C4-2B (cell line): ENCODE results near the gene CFAP298.

Experiments
- H3K27ac ChIP-seq: fragments of 450-650 bp; 2 replicates; pipeline ENCODE4 v1.5.1; 2017
- ZFX ChIP-seq: fragments of 450-650 bp; IDR thresholded peaks from 2 replicates; pipeline ENCODE4 v1.6.1; 2017
- TF ChIP-seq, protein P1 (sequence below): fragments of 450-650 bp; conservative IDR thresholded peaks from 2 replicates; pipeline ENCODE4 v1.5.1; 2017; ENCODE audit warnings: mild to moderate bottlenecking

The CFAP298 gene

DNA sequence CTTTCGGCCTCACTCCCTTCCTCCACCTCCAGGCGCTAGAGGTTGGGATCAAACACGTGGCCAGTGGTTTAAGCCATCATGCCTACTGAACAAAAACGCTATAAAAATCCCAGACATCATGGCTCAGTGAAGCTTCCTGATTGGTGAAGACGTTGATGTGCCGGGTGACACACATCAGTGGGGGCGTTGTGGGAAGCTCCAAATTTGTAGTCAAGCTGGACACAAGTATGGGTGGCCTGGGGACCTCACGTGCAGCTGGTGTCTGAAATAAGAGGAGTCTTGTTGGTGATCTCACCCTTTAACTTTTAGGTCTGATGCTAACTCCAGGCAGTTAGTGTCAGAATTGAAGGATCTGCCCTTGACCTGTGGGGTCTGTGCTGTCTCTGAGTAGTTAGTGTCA, 6.7 kb downstream of the CFAP298 start:
- TF ChIP-seq, protein P1, sequence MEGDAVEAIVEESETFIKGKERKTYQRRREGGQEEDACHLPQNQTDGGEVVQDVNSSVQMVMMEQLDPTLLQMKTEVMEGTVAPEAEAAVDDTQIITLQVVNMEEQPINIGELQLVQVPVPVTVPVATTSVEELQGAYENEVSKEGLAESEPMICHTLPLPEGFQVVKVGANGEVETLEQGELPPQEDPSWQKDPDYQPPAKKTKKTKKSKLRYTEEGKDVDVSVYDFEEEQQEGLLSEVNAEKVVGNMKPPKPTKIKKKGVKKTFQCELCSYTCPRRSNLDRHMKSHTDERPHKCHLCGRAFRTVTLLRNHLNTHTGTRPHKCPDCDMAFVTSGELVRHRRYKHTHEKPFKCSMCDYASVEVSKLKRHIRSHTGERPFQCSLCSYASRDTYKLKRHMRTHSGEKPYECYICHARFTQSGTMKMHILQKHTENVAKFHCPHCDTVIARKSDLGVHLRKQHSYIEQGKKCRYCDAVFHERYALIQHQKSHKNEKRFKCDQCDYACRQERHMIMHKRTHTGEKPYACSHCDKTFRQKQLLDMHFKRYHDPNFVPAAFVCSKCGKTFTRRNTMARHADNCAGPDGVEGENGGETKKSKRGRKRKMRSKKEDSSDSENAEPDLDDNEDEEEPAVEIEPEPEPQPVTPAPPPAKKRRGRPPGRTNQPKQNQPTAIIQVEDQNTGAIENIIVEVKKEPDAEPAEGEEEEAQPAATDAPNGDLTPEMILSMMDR, result no peak
- no peak for TF ChIP-seq ZFX
- H3K27ac ChIP-seq, result no peak overlapping the region

- H3K27ac ChIP-seq, result no peak overlapping the region
- TF ChIP-seq, protein P1, result no peak
- TF ChIP-seq ZFX, result no peak
Observed at GRCh38 chr21:32604464-32604863, 7.7 kb downstream of the CFAP298 start.

DNA sequence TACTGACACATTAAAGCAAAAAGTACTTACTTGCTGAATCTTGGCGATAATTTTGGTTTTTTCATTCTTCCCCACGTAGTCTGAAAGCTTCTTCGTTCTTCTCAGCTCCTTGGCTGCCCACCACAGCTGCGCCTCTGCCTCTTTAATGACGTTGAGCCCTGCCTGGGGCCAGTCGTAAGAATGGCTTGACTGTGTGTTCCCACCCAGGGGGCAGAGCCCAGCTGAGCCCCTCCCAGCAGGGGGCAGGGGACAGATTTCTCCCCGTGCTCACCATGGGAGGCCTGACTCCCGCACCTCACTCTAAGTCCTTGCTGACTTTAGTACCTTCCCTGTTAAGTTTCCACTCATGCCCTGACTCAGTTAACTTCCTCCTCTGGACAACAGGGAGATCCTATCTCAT, 9.0 kb downstream of the CFAP298 start:
- TF ChIP-seq ZFX, result no peak
- TF ChIP-seq, protein P1, result no peak

GRCh38 chr21:32602099-32602498, 10.1 kb downstream of the CFAP298 start:
- no peak for TF ChIP-seq ZFX
- TF ChIP-seq, protein P1, result no peak
- H3K27ac ChIP-seq, result no peak overlapping the region

More for the DNA sequence above, 9.0 kb downstream of the CFAP298 start:
- no peak overlapping the region for H3K27ac ChIP-seq

GRCh38 chr21:32599526-32599925, 12.7 kb downstream of the CFAP298 start:
- no peak for TF ChIP-seq ZFX
- TF ChIP-seq, protein P1, result no peak
- H3K27ac ChIP-seq, result no peak overlapping the region

- TF ChIP-seq, protein P1, result no peak
- no peak for TF ChIP-seq ZFX
- no peak overlapping the region for H3K27ac ChIP-seq
Observed at GRCh38 chr21:32599091-32599490, 13.1 kb downstream of the CFAP298 start.

DNA sequence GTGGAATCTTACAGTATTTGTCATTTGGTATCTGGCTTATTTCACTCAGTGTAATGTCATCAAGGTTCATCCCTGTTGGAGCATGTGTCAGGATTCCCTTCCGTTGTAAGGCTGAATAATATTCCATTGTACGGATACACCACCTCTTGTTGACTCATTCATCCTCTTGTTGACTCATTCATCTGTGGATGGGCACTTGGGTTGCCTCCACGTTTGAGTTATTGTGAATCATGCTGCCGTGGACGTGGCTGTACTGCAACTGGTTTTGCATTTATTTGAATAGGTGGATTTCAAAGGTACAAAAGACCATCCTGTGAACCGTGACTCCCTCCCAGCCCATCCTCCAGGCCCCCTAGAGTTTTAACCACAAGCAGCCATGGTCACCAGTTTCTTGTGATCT, 15.0 kb downstream of the CFAP298 start:
- no peak for TF ChIP-seq ZFX
- TF ChIP-seq, protein P1, result no peak
- no peak overlapping the region for H3K27ac ChIP-seq
